K562 (cell line): Measurements from ENCODE around the gene RPH3AL. TPM values are rescaled to one million over a fixed set of nuclear protein-coding genes. Genes with fewer than 3 reads are reported as not detected.

Source experiments
- ATAC-seq: fragments of 200-7000 bp; cut with Tn5 transposase; 3 replicates; pipeline ENCODE4 v1.9.1; 2020; ENCODE audit warnings: moderate library complexity
- BruUV-seq: library from RNA; stranded (reverse); fragments of 400-500 nt; replicated peaks from 2 replicates; lab custom pipeline; 2021; lab: Mats Ljungman, UMichigan
- CTCF ChIA-PET: fragments of 300-600 bp; formaldehyde crosslinking; extraction: SDS; loops from one replicate; lab custom pipeline; 2021; ENCODE audit warnings: low intra/inter-chr PET ratio; lab: Yijun Ruan, JAX
- POLR2A ChIA-PET: fragments of 300-600, 350-650 bp; sonication (Branson Sonifier 250); formaldehyde crosslinking; extraction: SDS; loops from one replicate; lab custom pipeline; 2021; ENCODE audit warnings: antibody characterized with exemption, inconsistent platforms; lab: Yijun Ruan, JAX
- DNase-seq, 4 experiments: peaks; one replicate each; pipeline versions ENCODE4 v3.0.0 to v3.0.0-alpha.2; 2011 to 2018; ENCODE audit warnings: low spot score in 3 of 4, mixed read lengths in 3 of 4; ENCODE audit errors: extremely low read depth in 1 of 4
- FAIRE-seq: peaks from 2 replicates; lab custom pipeline; 2011; peaks lifted over from hg19 to GRCh38; lab: Jason Lieb, UNC
- H2AFZ ChIP-seq: 2 replicates; pipeline ENCODE4 v1.6.0; 2011; ENCODE audit warnings: low read depth, low read length, control low read depth, inconsistent platforms
- H3K27ac ChIP-seq: fragments of 200-600 bp; 3 replicates; pipeline ENCODE4 v1.8.0; 2011; ENCODE audit warnings: low read depth, mild to moderate bottlenecking, control low read depth, inconsistent platforms, low read length, moderate library complexity, mixed read lengths; ENCODE audit errors: extremely low read depth
- H3K27me3 ChIP-seq, 2 experiments: fragments of 300-600 bp in 1 of 2; 2 replicates in 1 of 2; 3 replicates in 1 of 2; pipeline versions ENCODE4 v1.6.0 to v1.8.0; 2011; ENCODE audit warnings: inconsistent platforms in 2 of 2, low read length in 2 of 2, mild to moderate bottlenecking in 1 of 2, mixed read lengths in 1 of 2, moderate library complexity in 1 of 2; ENCODE audit not compliant: control insufficient read depth in 2 of 2, insufficient read depth in 2 of 2
- H3K36me3 ChIP-seq: fragments of 300-600 bp; 3 replicates; pipeline ENCODE4 v1.8.0; 2011; ENCODE audit warnings: mild to moderate bottlenecking, low read length, inconsistent platforms; ENCODE audit not compliant: control insufficient read depth, insufficient read depth
- H3K4me1 ChIP-seq, 2 experiments: fragments of 200-600 bp in 1 of 2; replicated peaks in 1 of 2; 2 replicates in 1 of 2; 3 replicates in 1 of 2; pipeline versions ENCODE4 v1.5.1 to v1.8.0; 2011; ENCODE audit warnings: inconsistent platforms in 2 of 2, low read length in 2 of 2, mild to moderate bottlenecking in 1 of 2, mixed read lengths in 1 of 2, moderate library complexity in 1 of 2; ENCODE audit not compliant: control insufficient read depth in 2 of 2, insufficient read depth in 2 of 2
- H3K4me2 ChIP-seq: 2 replicates; pipeline ENCODE4 v1.6.1; 2011; ENCODE audit warnings: low read length, control low read depth, inconsistent platforms, mixed read lengths; ENCODE audit not compliant: insufficient read depth
- H3K4me3 ChIP-seq: fragments of 200-600 bp; sonication (generic), shearing (Covaris generic); 2 replicates; pipeline ENCODE4 v1.5.1; 2016; ENCODE audit warnings: control low read depth, inconsistent platforms
- H3K79me2 ChIP-seq: fragments of 200-600 bp; 3 replicates; pipeline ENCODE4 v1.8.0; 2011; ENCODE audit warnings: low read length, inconsistent platforms; ENCODE audit not compliant: control insufficient read depth, insufficient read depth
- H3K9ac ChIP-seq, 2 experiments: 2 replicates each; pipeline versions ENCODE4 v1.6.0 to v1.6.1; 2011; ENCODE audit warnings: low read depth in 2 of 2, low read length in 2 of 2, control low read depth in 1 of 2, inconsistent platforms in 1 of 2, mild to moderate bottlenecking in 1 of 2, mixed read lengths in 1 of 2; ENCODE audit not compliant: insufficient read depth in 1 of 2
- H3K9me1 ChIP-seq: one replicate; pipeline ENCODE4 v1.6.0; 2011; ENCODE audit warnings: inconsistent platforms, mild to moderate bottlenecking, low read length, moderate library complexity; ENCODE audit not compliant: control insufficient read depth, insufficient read depth
- H3K9me3 ChIP-seq: replicated peaks from 2 replicates; pipeline ENCODE4 v1.5.1; 2011; ENCODE audit warnings: low read depth, low read length, inconsistent platforms; ENCODE audit not compliant: control insufficient read depth, insufficient read depth
- H4K20me1 ChIP-seq: replicated peaks from 2 replicates; pipeline ENCODE4 v1.6.1; 2011; ENCODE audit warnings: low read length, inconsistent platforms, mixed read lengths; ENCODE audit not compliant: control insufficient read depth, insufficient read depth
- ATF1 ChIP-seq, 2 experiments: fragments of 450-650 bp in 1 of 2; IDR thresholded peaks; 2 replicates each; pipeline ENCODE4 v1.6.1; 2016; ENCODE audit warnings: missing compliant biosample characterization in 1 of 2, missing genetic modification characterization in 1 of 2
- GTF2E2 ChIP-seq: fragments of 200-800 bp; sonication (Bioruptor generic); IDR thresholded peaks from 2 replicates; pipeline ENCODE4 v1.6.1; 2016; ENCODE audit warnings: missing genetic modification characterization, missing compliant biosample characterization
- NCOA4 ChIP-seq: fragments of 450-650 bp; IDR thresholded peaks from 2 replicates; pipeline ENCODE4 v1.6.1; 2018; ENCODE audit warnings: mild to moderate bottlenecking; ENCODE audit not compliant: partially characterized antibody
- PHB ChIP-seq: fragments of 250-450 bp; sonication (Bioruptor Pico); IDR thresholded peaks from 2 replicates; pipeline ENCODE4 v1.5.0; 2021
- RBM14 ChIP-seq: fragments of 200-400 bp; formaldehyde crosslinking; IDR thresholded peaks from 2 replicates; pipeline ENCODE4 v1.6.1; 2018; ENCODE audit warnings: low read depth, mild to moderate bottlenecking, low read length, moderate library complexity, borderline replicate concordance; ENCODE audit not compliant: insufficient read depth
- SOX6 ChIP-seq: fragments of 450-650 bp; IDR thresholded peaks from 2 replicates; pipeline ENCODE4 v1.6.1; 2014; ENCODE audit warnings: mild to moderate bottlenecking
- WGBS: fragments of 100-300 bp; shearing (Covaris generic); methylation state at CpG from one replicate; pipeline ENCODE4 v1.1.6; 2016; ENCODE audit warnings: low coverage, mixed read lengths; ENCODE audit not compliant: insufficient coverage; ENCODE audit errors: missing lambda C conversion rate; 5-methylcytosine and 5-hydroxymethylcytosine counted together
- in situ Hi-C: fragments of 300-500 bp; cut with MboI; formaldehyde crosslinking; loops from 4 replicates; pipeline ENCODE4 v1.15.0; 2018; ENCODE audit warnings: inconsistent platforms, mixed read lengths
- intact Hi-C: fragments of 100-400 bp; cut with micrococcal nuclease; formaldehyde crosslinking; loops from 2 replicates; pipeline ENCODE4 v1.14.2; 2022
- polyA plus RNA-seq, 8 experiments: library from polyadenylated mRNA; depleted of rRNA in 4 of 8; stranded (reverse) in 5 of 8; unstranded in 3 of 8; fragments of >200 nt; fragmentation: Nextera tagmentation in 2 of 8; fragmentation: Illumina TruSeq in 1 of 8; extraction: Ambion mirVana in 2 of 8; extraction: Trizol in 1 of 8; gene quantifications; 2 replicates each; pipeline versions ENCODE4 v1.2.1 to v1.2.3, GENCODE V29; 2011 to 2014; ENCODE audit warnings: inconsistent platforms in 1 of 8, missing spikeins in 1 of 8
- total RNA-seq, 7 experiments: library from RNA; depleted of rRNA in 6 of 7; stranded (reverse); fragments of >200 nt in 6 of 7; fragmentation: Illumina TruSeq in 2 of 7; extraction: Trizol in 2 of 7; gene quantifications; 2 replicates each; pipeline versions ENCODE4 v1.2.1 to v1.2.3, GENCODE V29; 2011 to 2021; ENCODE audit warnings: low replicate concordance in 1 of 7
- TF ChIP-seq, protein P1 (sequence below): fragments of 250-450 bp; sonication (Bioruptor Pico); IDR thresholded peaks from 2 replicates; pipeline ENCODE4 v1.8.0; 2022; ENCODE audit warnings: moderate library complexity, mild to moderate bottlenecking, inconsistent platforms
- TF ChIP-seq, protein P2 (sequence below), 2 experiments: fragments of 200-800 bp in 1 of 2; sonication (Bioruptor generic) in 1 of 2; sonication (generic) in 1 of 2; formaldehyde crosslinking in 1 of 2; IDR thresholded peaks in 1 of 2; conservative IDR thresholded peaks in 1 of 2; 2 replicates each; pipeline versions ENCODE4 v1.5.0 to v1.6.1; 2016 to 2020; ENCODE audit warnings: missing compliant biosample characterization in 1 of 2, missing genetic modification characterization in 1 of 2, missing genetic modification reagents in 1 of 2
- TF ChIP-seq, protein P3 (sequence below): fragments of 450-650 bp; formaldehyde crosslinking; IDR thresholded peaks from 2 replicates; pipeline ENCODE4 v1.4.0; 2022; ENCODE audit warnings: mild to moderate bottlenecking, moderate library complexity
- TF ChIP-seq, protein P4 (sequence below): fragments of 150-350 bp; conservative IDR thresholded peaks from 2 replicates; pipeline ENCODE4 v1.6.1; 2014; ENCODE audit warnings: low read length
- TF ChIP-seq, protein P5 (sequence below): sonication (generic); formaldehyde crosslinking; IDR thresholded peaks from 2 replicates; pipeline ENCODE4 v1.8.1; 2023; ENCODE audit warnings: mild to moderate bottlenecking, missing genetic modification reagents

The RPH3AL gene
- total and polyA plus RNA-seq, 9 of the 15 experiments (the other 6 are each of a cell fraction or from before 2014, with no cell fraction given): 0.18 to 1.7 (median 0.39) TPM

DNA sequence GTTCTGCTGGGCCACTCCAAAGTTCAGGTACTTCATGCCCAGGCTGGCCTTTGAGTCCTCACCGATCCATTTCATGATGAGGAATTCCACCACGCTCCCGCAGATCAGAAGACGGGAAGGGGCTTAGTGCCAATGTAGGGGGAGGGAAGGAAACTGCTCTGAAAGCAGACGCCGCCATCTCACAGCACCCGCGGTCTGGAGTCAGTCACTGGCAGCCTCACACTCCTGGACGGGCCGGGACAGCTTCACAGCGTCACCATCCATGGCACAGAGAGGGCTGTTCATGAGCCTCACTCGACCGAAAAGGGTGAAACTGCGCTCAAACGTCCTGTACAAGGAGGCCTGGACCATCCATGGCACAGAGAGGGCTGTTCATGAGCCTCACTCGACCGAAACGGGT is 62.0 kb downstream of the RPH3AL start:
- ATAC-seq (no peak), FAIRE-seq (no peak), DNase-seq (no peak)
- intact Hi-C loops (no loop called here), in situ Hi-C loops (no loop called here)
- H3K9ac ChIP-seq: no peak overlapping the region
- peaks cover 19 to 49% of the 10 kb centered on the region in 2 experiments; a peak in 4 of 5 replicates for H3K27me3 ChIP-seq
- H3K9me3 ChIP-seq: no peaks in the 10 kb centered on the region
- TF ChIP-seq, protein P1, sequence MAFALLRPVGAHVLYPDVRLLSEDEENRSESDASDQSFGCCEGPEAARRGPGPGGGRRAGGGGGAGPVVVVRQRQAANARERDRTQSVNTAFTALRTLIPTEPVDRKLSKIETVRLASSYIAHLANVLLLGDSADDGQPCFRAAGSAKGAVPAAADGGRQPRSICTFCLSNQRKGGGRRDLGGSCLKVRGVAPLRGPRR: no peak
- TF ChIP-seq, protein P2, sequence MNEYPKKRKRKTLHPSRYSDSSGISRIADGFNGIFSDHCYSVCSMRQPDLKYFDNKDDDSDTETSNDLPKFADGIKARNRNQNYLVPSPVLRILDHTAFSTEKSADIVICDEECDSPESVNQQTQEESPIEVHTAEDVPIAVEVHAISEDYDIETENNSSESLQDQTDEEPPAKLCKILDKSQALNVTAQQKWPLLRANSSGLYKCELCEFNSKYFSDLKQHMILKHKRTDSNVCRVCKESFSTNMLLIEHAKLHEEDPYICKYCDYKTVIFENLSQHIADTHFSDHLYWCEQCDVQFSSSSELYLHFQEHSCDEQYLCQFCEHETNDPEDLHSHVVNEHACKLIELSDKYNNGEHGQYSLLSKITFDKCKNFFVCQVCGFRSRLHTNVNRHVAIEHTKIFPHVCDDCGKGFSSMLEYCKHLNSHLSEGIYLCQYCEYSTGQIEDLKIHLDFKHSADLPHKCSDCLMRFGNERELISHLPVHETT (CRISPR knock-in tag; conservative IDR thresholded peaks at IDR 0.05 in 1 of 2, IDR thresholded peaks at IDR 0.05 in 1 of 2): no peak
- TF ChIP-seq, protein P3, sequence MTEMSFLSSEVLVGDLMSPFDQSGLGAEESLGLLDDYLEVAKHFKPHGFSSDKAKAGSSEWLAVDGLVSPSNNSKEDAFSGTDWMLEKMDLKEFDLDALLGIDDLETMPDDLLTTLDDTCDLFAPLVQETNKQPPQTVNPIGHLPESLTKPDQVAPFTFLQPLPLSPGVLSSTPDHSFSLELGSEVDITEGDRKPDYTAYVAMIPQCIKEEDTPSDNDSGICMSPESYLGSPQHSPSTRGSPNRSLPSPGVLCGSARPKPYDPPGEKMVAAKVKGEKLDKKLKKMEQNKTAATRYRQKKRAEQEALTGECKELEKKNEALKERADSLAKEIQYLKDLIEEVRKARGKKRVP: no peak
- TF ChIP-seq SOX6: no peak
- TF ChIP-seq ATF1 (CRISPR knock-in tag; IDR thresholded peaks at IDR 0.05): no peak
- no peak for TF ChIP-seq ATF1 (tag; IDR thresholded peaks at IDR 0.05)
- TF ChIP-seq, protein P4, sequence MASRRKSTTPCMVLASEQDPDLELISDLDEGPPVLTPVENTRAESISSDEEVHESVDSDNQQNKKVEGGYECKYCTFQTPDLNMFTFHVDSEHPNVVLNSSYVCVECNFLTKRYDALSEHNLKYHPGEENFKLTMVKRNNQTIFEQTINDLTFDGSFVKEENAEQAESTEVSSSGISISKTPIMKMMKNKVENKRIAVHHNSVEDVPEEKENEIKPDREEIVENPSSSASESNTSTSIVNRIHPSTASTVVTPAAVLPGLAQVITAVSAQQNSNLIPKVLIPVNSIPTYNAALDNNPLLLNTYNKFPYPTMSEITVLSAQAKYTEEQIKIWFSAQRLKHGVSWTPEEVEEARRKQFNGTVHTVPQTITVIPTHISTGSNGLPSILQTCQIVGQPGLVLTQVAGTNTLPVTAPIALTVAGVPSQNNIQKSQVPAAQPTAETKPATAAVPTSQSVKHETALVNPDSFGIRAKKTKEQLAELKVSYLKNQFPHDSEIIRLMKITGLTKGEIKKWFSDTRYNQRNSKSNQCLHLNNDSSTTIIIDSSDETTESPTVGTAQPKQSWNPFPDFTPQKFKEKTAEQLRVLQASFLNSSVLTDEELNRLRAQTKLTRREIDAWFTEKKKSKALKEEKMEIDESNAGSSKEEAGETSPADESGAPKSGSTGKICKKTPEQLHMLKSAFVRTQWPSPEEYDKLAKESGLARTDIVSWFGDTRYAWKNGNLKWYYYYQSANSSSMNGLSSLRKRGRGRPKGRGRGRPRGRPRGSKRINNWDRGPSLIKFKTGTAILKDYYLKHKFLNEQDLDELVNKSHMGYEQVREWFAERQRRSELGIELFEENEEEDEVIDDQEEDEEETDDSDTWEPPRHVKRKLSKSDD: no peak
- TF ChIP-seq NCOA4: no peak
- no peak for TF ChIP-seq RBM14
- no peak for TF ChIP-seq GTF2E2 (tag)
- TF ChIP-seq, protein P5, sequence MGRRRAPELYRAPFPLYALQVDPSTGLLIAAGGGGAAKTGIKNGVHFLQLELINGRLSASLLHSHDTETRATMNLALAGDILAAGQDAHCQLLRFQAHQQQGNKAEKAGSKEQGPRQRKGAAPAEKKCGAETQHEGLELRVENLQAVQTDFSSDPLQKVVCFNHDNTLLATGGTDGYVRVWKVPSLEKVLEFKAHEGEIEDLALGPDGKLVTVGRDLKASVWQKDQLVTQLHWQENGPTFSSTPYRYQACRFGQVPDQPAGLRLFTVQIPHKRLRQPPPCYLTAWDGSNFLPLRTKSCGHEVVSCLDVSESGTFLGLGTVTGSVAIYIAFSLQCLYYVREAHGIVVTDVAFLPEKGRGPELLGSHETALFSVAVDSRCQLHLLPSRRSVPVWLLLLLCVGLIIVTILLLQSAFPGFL (CRISPR knock-in tag): no peak
- no peak for TF ChIP-seq PHB (CRISPR knock-in tag)
- ChIA-PET CTCF (no interaction called here), POLR2A (interaction anchor here (0.6 kb wide), 1 partner anchor 11 kb away, joined by 3 read pairs; no protein-coding TSS in a partner anchor)
- H3K79me2 ChIP-seq: no peaks in the 10 kb centered on the region
- WGBS: 2% methylated on average over 9 of the region's 18 CpGs
- H3K27ac ChIP-seq: no peak overlapping the region
- no peak overlapping the region for H3K4me3 ChIP-seq
- no peaks in the 10 kb centered on the region for H3K36me3 ChIP-seq
- H3K4me2 ChIP-seq: no peak overlapping the region
- H3K9me1 ChIP-seq: no peaks in the 10 kb centered on the region
- no peak overlapping the region for H2AFZ ChIP-seq
- peaks cover 4% of the 10 kb centered on the region; the same call in 1 of the 2 replicates for H4K20me1 ChIP-seq
- no TSS peak for BruUV-seq
- H3K4me1 ChIP-seq: no peaks in the 10 kb centered on the region; a peak in 1 of 5 replicates
